ENCODE measurements around the gene ZNF598. TPM values are rescaled to one million over a fixed set of nuclear protein-coding genes. Genes with fewer than 3 reads are reported as not detected.

Gene ZNF598
- total RNA-seq, 1 donor from 2014 or later = 46.0 TPM

DNA sequence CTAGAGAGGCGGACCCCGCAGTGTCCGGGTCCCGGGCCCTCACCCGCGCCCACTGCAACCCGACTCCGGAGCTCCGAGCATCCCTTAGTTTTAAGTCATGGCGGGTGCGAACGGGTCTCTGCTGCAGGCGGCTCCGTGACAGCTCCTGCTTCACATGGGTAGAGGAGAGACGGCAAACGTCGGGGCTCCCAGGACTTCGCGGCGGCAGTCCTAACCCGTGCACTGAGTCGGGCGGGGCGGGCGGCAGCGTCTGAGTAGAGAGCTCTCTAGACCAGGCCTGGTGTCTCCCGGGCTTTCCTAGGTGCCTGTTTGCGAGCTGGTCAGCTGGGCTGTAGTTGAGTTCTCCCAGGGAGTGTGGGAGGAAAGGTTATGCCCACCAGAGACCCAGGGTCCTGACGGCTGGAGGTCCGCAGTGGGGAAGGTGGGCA is 38.5 kb upstream of the ZNF598 start:
- Histone ChIP-seq H3K27me3 (ENCODE audit: insufficient read depth, low read length) (no peaks in the 10 kb centered on the region), H3K4me3 (ENCODE audit: insufficient read depth, low read depth, low read length) (peak overlapping the region; percentile 76), H3K79me2 (ENCODE audit: insufficient read depth, low read length) (peaks cover 15% of the 10 kb centered on the region), H3K9me3 (ENCODE audit: insufficient read depth, low read depth, low read length) (no peaks in the 10 kb centered on the region), H3K4me1 (ENCODE audit: insufficient read depth, low read length) (peaks cover 13% of the 10 kb centered on the region), H4K20me1 (ENCODE audit: insufficient read depth, low read length) (peaks cover 3% of the 10 kb centered on the region), H2AFZ (ENCODE audit: low read depth, low read length) (peak overlapping the region; percentile 65), H3K36me3 (ENCODE audit: insufficient read depth, low read length) (no peaks in the 10 kb centered on the region), H3K9ac (ENCODE audit: low read length) (peak overlapping the region; percentile 79), H3K4me2 (ENCODE audit: low read length) (peak overlapping the region; percentile 95), H3K27ac (ENCODE audit: low read depth, low read length) (no peak overlapping the region)
- H3K27me3 Mint-ChIP-seq (ENCODE audit: low read depth, unreplicated experiment) = no peaks in the 10 kb centered on the region
- H3K9me3 Mint-ChIP-seq (ENCODE audit: unreplicated experiment) = no peaks in the 10 kb centered on the region
- H3K4me3 Mint-ChIP-seq (ENCODE audit: unreplicated experiment) = peak overlapping the region; percentile 95
- H3K27ac Mint-ChIP-seq (ENCODE audit: unreplicated experiment) = peak overlapping the region; percentile 77
- H3K36me3 Mint-ChIP-seq (ENCODE audit: low read depth, unreplicated experiment) = peaks cover 9% of the 10 kb centered on the region
- DNase-seq (ENCODE audit: low read depth) (no peak), FAIRE-seq (no peak)
- TF ChIP-seq EZH2 (IDR thresholded peaks at IDR 0.05; ENCODE audit: insufficient read depth, low read length) = no peak
- TF ChIP-seq, protein P1, sequence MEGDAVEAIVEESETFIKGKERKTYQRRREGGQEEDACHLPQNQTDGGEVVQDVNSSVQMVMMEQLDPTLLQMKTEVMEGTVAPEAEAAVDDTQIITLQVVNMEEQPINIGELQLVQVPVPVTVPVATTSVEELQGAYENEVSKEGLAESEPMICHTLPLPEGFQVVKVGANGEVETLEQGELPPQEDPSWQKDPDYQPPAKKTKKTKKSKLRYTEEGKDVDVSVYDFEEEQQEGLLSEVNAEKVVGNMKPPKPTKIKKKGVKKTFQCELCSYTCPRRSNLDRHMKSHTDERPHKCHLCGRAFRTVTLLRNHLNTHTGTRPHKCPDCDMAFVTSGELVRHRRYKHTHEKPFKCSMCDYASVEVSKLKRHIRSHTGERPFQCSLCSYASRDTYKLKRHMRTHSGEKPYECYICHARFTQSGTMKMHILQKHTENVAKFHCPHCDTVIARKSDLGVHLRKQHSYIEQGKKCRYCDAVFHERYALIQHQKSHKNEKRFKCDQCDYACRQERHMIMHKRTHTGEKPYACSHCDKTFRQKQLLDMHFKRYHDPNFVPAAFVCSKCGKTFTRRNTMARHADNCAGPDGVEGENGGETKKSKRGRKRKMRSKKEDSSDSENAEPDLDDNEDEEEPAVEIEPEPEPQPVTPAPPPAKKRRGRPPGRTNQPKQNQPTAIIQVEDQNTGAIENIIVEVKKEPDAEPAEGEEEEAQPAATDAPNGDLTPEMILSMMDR (IDR thresholded peaks at IDR 0.05; ENCODE audit: insufficient read depth, low read depth, low read length) = no peak
- peaks cover 6% of the 10 kb centered on the region for H3K4me1 Mint-ChIP-seq (ENCODE audit: low read depth, unreplicated experiment)

DNA sequence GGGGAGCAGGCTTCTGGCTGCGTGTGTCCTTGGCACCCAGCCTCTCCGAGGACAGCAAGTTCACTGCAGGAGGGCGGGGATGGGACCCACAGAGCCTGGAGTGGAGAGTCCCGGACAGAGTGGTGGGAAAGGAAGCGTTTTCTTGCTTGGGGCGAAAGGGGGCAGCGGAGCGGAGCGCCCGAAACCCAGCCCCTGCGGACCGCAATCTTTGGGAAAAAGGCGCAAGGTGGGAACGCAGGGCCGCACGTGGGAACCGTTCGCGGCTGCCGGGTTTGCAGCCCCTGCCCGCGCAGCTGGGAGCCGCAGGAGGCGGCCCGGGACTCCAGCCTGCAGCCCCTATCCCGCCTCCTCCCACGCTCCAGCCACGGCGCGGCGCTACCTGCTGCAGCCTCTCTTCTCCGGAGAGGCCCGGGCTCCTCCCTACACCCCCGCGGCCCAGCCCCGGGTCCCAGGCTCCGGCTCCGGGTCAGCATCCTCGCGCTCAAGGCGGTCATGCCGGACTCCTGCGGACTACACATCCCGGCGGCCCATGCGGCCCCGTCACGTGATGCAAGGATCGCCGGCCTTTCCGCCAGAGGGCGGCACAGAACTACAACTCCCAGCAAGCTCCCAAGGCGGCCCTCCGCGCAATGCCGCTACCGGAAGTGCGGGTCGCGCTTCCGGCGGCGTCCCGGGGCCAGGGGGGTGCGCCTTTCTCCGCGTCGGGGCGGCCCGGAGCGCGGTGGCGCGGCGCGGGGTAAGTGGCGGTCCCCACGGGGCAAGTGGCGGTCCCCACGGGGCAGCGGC is 37.9 kb upstream of the ZNF598 start, which contains the start of the genes NTHL1 and TSC2:
NTHL1 (minus strand) TSS at position 505 of the 786 bp plus-strand sequence; CDS start at position 494, 11 bp downstream.
TSC2 (plus strand) TSS at position 656 of the 786 bp plus-strand sequence. CDS start 631 bp downstream, outside the sequence.
- Histone ChIP-seq H2AFZ (ENCODE audit: low read depth, low read length) (peak within 1 kb of the TSS; percentile 81), H3K27ac (ENCODE audit: low read depth, low read length) (no peak within 1 kb of the TSS), H3K79me2 (ENCODE audit: insufficient read depth, low read length) (peaks cover 15% of the 10 kb centered on the region), H3K36me3 (ENCODE audit: insufficient read depth, low read length) (no peaks in the 10 kb centered on the region), H4K20me1 (ENCODE audit: insufficient read depth, low read length) (peaks cover 3% of the 10 kb centered on the region), H3K4me2 (ENCODE audit: low read length) (peak within 1 kb of the TSS; percentile 95), H3K27me3 (ENCODE audit: insufficient read depth, low read length) (no peaks in the 10 kb centered on the region), H3K9me3 (ENCODE audit: insufficient read depth, low read depth, low read length) (no peaks in the 10 kb centered on the region), H3K9ac (ENCODE audit: low read length) (peak within 1 kb of the TSS; percentile 79), H3K4me1 (ENCODE audit: insufficient read depth, low read length) (peaks cover 13% of the 10 kb centered on the region), H3K4me3 (ENCODE audit: insufficient read depth, low read depth, low read length) (peak within 1 kb of the TSS; percentile 76)
- TF ChIP-seq, protein P1 (IDR thresholded peaks at IDR 0.05; ENCODE audit: insufficient read depth, low read depth, low read length) = no peak
- no peak for TF ChIP-seq EZH2 (IDR thresholded peaks at IDR 0.05; ENCODE audit: insufficient read depth, low read length)
- H3K27me3 Mint-ChIP-seq (ENCODE audit: low read depth, unreplicated experiment) = no peaks in the 10 kb centered on the region
- H3K4me1 Mint-ChIP-seq (ENCODE audit: low read depth, unreplicated experiment) = peaks cover 6% of the 10 kb centered on the region
- H3K36me3 Mint-ChIP-seq (ENCODE audit: low read depth, unreplicated experiment) = peaks cover 7% of the 10 kb centered on the region
- FAIRE-seq = no peak
- H3K4me3 Mint-ChIP-seq (ENCODE audit: unreplicated experiment) = peak within 1 kb of the TSS; percentile 95
- peak; percentile 87 for DNase-seq (ENCODE audit: low read depth)
- no peaks in the 10 kb centered on the region for H3K9me3 Mint-ChIP-seq (ENCODE audit: unreplicated experiment)
- H3K27ac Mint-ChIP-seq (ENCODE audit: unreplicated experiment) = peak within 1 kb of the TSS; percentile 77

Measured in astrocyte (in vitro differentiated cells and primary cell).